K562 (cell line): ENCODE results near the gene NAXE. TPM values are rescaled to one million over a fixed set of nuclear protein-coding genes. Genes with fewer than 3 reads are reported as not detected.

Experiments
- AFF1 ChIP-seq, 2 experiments: fragments of 450-650 bp; IDR thresholded peaks; 2 replicates each; pipeline ENCODE4 v1.6.1; 2018; ENCODE audit warnings: mild to moderate bottlenecking in 2 of 2, low read depth in 1 of 2; ENCODE audit not compliant: partially characterized antibody in 2 of 2
- BCLAF1 ChIP-seq, 2 experiments: fragments of 450-650 bp in 1 of 2; IDR thresholded peaks; 2 replicates each; pipeline ENCODE4 v1.6.1; 2011 to 2017; ENCODE audit warnings: low read depth in 2 of 2, antibody characterized with exemption in 1 of 2, borderline replicate concordance in 1 of 2, low read length in 1 of 2, mild to moderate bottlenecking in 1 of 2, mixed read lengths in 1 of 2; ENCODE audit not compliant: control insufficient read depth in 1 of 2
- FOXO4 ChIP-seq: fragments of 450-650 bp; formaldehyde crosslinking; IDR thresholded peaks from 2 replicates; pipeline ENCODE4 v1.4.0; 2020; ENCODE audit warnings: mild to moderate bottlenecking, moderate library complexity
- HMBOX1 ChIP-seq: sonication (generic); IDR thresholded peaks from 2 replicates; pipeline ENCODE4 v1.6.1; 2016
- KAT7 ChIP-seq: sonication (generic); formaldehyde crosslinking; IDR thresholded peaks from 2 replicates; pipeline ENCODE4 v1.8.0; 2022; ENCODE audit warnings: missing genetic modification reagents, mild to moderate bottlenecking, borderline replicate concordance
- KDM5B ChIP-seq: fragments of 200-600 bp; sonication (generic); IDR thresholded peaks from 2 replicates; pipeline ENCODE4 v1.6.1; 2012; ENCODE audit warnings: low read depth, mild to moderate bottlenecking, moderate library complexity, low read length, control low read depth, inconsistent platforms; ENCODE audit not compliant: insufficient replicate concordance
- SMAD1 ChIP-seq: fragments of 150-350 bp; IDR thresholded peaks from 2 replicates; pipeline ENCODE4 v1.6.1; 2014; ENCODE audit warnings: low read length, low read depth; ENCODE audit not compliant: partially characterized antibody
- SUPT5H ChIP-seq: fragments of 450-650 bp; IDR thresholded peaks from 2 replicates; pipeline ENCODE4 v1.6.1; 2016
- TAF7 ChIP-seq: fragments of 450-650 bp; IDR thresholded peaks from 2 replicates; pipeline ENCODE4 v1.6.1; 2016; ENCODE audit warnings: missing genetic modification characterization, missing compliant biosample characterization
- ZNF143 ChIP-seq: sonication (generic); formaldehyde crosslinking; IDR thresholded peaks from 2 replicates; pipeline ENCODE4 v1.9.0; 2022; ENCODE audit warnings: mild to moderate bottlenecking, missing genetic modification reagents
- ZNF197 ChIP-seq: fragments of 200-800 bp; sonication (Bioruptor generic); IDR thresholded peaks from 2 replicates; pipeline ENCODE4 v1.6.1; 2016; ENCODE audit warnings: low read depth, missing genetic modification characterization, missing compliant biosample characterization
- ZNF436 ChIP-seq: fragments of 250-450, 450-650 bp; sonication (Bioruptor Pico); formaldehyde crosslinking; IDR thresholded peaks from 2 replicates; pipeline ENCODE4 v1.7.0; 2020; ENCODE audit warnings: mild to moderate bottlenecking
- polyA plus RNA-seq, 8 experiments: library from polyadenylated mRNA; depleted of rRNA in 4 of 8; stranded (reverse) in 5 of 8; unstranded in 3 of 8; fragments of >200 nt; fragmentation: Nextera tagmentation in 2 of 8; fragmentation: Illumina TruSeq in 1 of 8; extraction: Ambion mirVana in 2 of 8; extraction: Trizol in 1 of 8; gene quantifications; 2 replicates each; pipeline versions ENCODE4 v1.2.1 to v1.2.3, GENCODE V29; 2011 to 2014; ENCODE audit warnings: inconsistent platforms in 1 of 8, missing spikeins in 1 of 8
- total RNA-seq, 7 experiments: library from RNA; depleted of rRNA in 6 of 7; stranded (reverse); fragments of >200 nt in 6 of 7; fragmentation: Illumina TruSeq in 2 of 7; extraction: Trizol in 2 of 7; gene quantifications; 2 replicates each; pipeline versions ENCODE4 v1.2.1 to v1.2.3, GENCODE V29; 2011 to 2021; ENCODE audit warnings: low replicate concordance in 1 of 7

Gene NAXE
- total and polyA plus RNA-seq, 9 of the 15 experiments (the other 6 are each of a cell fraction or from before 2014, with no cell fraction given): 27.3 to 137 (median 90.0) TPM

GRCh38 chr1:156590326-156591180, 1.0 kb upstream of the NAXE start (continued):
- TF ChIP-seq AFF1 (IDR thresholded peaks at IDR 0.05; ENCODE audit: low read depth in 1 of 2, partially characterized antibody in 2 of 2) (peak in 1 of 2 experiments; percentile 49), FOXO4 (CRISPR knock-in tag) (no peak), SUPT5H (peak; percentile 42), ZNF143 (no peak), KDM5B (peak; percentile 50), ZNF197 (CRISPR knock-in tag) (0 out of 2 replicates have a peak, but pooled peaks have one; percentile 49), HMBOX1 (peak; percentile 71), SMAD1 (no peak), ZNF436 (CRISPR knock-in tag) (0 out of 2 replicates have a peak, but pooled peaks have one; percentile 50), TAF7 (no peak), BCLAF1 (IDR thresholded peaks at IDR 0.05; ENCODE audit: borderline replicate concordance in 1 of 2, control insufficient read depth in 1 of 2, low read depth in 2 of 2, low read length in 1 of 2) (peak in 1 of 2 experiments; percentile 61; a peak in 1 of 4 replicates), KAT7 (0 out of 2 replicates have a peak, but pooled peaks have one; percentile 32)
